ENCODE measurements around the gene C19orf85.
"Not testable (repeated sequence)": the region's sequence is repeated elsewhere in the genome, so short reads cannot be mapped to it uniquely, and the experiment has no call there.

The C19orf85 gene

GRCh38 chr19:55442372-55442961 lies 22.1 kb downstream of the C19orf85 start:
- DNase-seq (ENCODE audit: low read depth in 3 of 3, low spot score in 1 of 3), result no peak

DNA sequence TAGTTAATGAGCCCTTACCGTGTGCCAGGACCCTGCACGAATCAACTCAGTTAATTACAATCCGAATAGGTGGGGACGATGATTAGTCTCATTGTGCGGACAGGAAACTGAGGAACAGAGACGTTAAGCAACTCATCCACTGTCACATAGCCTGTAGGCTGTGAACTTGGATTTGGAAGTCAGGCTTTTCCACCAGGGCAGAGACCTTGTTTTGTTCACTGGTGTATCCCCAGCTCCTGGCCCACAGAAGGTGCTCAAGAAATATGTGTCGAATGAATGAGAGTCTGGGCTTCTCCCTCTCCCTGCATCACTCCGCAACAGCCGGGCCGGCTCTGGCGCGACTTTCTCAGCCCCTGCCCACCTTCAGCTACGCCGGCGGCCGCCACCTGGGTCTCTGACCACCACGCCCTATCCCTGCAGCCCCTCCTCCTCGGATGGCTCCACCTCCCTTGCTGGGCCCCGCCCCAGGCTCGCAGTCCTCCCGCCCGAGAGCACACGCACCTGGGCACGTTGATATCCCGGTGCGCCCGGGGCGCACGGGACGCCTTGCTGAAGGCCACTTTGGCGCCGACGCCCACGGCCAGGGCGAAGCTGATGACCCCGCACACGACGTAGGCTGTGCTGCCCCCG lies 22.7 kb downstream of the C19orf85 start:
- no peak for DNase-seq (ENCODE audit: low read depth in 3 of 3, low spot score in 1 of 3)

DNA sequence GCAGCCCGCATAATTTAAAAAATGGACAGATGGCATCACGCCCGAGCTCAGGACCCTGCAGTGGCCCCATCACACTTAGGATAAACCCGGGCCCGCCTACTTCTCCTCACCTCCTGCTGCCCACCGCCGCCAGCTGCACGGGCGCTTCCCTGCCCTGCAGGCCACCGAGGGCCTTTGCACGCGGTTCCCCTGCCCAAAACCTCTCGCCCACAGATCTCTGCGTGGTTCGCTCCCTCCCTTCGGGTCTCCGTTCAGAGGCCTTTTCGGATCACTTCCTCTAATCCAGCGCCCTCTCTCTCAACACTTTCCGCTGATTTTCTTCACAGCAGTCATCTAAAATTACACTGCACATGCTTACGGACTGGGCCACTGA lies 23.2 kb downstream of the C19orf85 start:
- no peak for DNase-seq (ENCODE audit: low read depth in 3 of 3, low spot score in 1 of 3)

DNA sequence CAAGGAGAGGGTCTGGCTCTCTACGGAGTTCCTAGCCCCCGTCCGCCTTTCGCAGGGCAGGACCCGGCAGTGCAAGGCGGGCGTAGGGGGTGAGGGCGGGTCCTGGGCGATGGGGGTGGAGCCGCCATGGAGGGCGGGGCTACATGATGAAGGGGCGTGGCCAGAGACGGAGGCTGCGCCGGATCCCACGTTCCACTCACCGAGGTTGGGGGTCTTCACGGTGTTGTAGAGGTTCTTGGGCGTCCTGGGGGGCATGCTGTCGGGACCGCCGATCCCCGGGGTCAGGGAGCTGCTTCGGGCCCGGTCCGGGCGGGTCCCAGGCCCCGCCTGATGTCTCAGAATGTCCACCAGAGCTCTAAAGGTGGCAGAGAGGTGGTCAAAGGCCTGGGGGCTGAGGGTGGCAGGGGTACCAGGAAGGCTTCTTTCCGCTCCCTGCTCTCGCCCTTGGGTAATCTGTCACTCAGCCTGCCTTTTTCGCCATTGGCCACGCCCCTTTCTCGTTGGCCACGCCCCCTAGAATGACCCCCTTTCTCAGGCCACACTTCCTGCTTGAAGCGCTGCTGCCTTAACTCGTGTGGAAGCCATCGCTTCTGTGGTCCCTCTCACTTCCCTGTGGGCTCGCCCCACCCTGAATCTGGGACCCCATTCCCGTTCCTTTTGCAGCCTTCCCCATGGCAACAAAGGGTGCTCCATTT lies 24.0 kb downstream of the C19orf85 start:
- DNase-seq (ENCODE audit: low read depth in 3 of 3, low spot score in 1 of 3), result no peak

DNA sequence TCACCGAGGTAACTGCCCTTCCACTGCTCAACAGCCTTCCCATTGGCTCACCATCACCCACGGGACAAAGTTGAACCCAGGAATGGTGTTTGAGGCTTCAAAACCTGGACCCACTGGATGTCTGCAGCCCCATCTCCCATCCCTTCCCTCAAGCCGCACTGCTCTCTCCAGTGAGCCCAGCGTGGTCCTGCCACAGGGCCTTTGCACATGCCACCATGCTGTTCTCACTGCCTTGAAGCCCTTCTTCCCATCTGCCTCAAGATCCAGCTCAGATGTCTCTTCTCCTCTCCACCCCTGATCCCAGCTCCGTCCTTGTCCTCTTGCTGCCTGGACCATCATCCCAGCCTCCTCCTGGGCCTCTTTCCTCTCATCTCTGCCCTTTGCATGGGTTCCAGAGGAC lies 25.5 kb downstream of the C19orf85 start:
- no peak for DNase-seq (ENCODE audit: low read depth in 3 of 3, low spot score in 1 of 3)

DNA sequence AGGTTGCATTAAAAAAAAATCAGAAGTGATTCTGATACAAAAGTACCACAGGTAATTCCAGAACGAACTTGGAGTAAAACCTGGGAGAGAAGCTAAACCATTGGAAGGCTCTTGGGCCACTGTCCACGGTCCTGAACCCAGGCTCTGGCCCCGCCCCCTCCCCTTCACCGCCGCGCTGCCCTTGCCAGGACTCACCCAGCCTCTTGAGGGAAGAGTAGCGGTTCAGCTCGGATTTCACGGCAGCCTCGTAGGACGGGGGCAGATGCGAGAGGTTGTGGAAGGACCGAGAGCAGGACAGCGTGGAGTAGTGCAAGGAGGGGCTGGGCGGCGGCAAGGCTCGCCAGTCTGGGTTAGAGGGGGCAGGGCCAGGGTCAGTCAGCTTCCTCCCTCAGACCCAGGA lies 27.1 kb downstream of the C19orf85 start:
- no peak for DNase-seq (ENCODE audit: low read depth in 3 of 3, low spot score in 1 of 3)

- no peak for DNase-seq (ENCODE audit: low read depth in 3 of 3, low spot score in 1 of 3)
These were observed 27.7 kb downstream of the C19orf85 start for GRCh38 chr19:55436847-55437246.

GRCh38 chr19:55435020-55435419 lies 29.5 kb downstream of the C19orf85 start:
- no peak for DNase-seq (ENCODE audit: low read depth in 3 of 3, low spot score in 1 of 3)

DNA sequence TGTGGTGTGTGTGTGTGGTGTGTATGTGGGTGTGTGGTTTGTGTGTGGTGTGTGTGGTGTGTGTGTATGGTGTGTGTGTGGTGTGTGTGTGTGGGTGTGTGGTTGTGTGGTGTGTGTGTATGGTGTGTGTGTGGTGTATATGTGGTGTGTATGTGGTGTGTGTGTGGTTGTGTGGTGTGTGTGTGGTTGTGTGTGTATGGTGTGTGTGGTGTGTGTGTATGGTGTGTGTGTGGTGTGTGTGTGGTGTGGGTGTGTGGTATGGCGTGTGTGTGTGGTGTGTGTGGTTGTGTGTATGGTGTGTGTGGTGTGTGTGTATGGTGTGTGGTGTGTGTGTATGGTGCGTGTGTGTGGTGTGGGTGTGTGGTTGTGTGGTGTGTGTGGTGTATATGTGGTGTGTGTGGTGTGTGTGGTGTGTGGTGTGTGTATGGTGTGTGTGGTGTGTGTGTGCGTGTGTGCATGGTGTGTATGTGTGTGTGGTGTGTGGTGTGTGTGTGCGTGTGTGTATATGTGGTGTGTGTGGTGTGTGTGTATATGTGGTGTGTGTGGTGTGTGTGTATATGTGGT lies 30.1 kb downstream of the C19orf85 start:
- DNase-seq (ENCODE audit: low read depth in 3 of 3, low spot score in 1 of 3), result no peak

DNA sequence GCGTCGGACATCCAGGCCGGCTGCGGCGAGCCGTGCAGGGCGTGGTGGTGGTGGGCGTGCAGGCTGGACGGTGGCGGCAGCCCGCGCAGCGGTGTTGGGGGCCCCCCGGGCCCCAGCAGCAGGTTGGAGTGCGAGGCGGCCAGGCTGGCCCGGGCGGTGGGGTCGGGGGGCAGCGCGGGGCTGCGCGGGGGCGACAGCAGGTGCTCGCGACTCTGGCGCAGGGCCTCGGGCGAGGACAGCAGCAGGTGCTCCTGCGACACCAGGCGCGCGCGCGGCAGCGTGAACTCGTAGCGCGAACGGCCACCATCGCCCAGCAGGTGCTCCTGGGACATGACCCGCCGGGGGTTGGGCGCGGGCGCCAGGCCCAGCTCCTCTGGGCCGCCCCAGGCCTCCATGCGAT lies 31.3 kb downstream of the C19orf85 start:
- DNase-seq (ENCODE audit: low read depth in 3 of 3, low spot score in 1 of 3), result no peak

- DNase-seq (ENCODE audit: low read depth in 3 of 3, low spot score in 1 of 3), result no peak
These were observed 32.2 kb downstream of the C19orf85 start for GRCh38 chr19:55432241-55432959.

- no peak for DNase-seq (ENCODE audit: low read depth in 3 of 3, low spot score in 1 of 3)
These were observed 33.4 kb downstream of the C19orf85 start for GRCh38 chr19:55431183-55431582.

DNA sequence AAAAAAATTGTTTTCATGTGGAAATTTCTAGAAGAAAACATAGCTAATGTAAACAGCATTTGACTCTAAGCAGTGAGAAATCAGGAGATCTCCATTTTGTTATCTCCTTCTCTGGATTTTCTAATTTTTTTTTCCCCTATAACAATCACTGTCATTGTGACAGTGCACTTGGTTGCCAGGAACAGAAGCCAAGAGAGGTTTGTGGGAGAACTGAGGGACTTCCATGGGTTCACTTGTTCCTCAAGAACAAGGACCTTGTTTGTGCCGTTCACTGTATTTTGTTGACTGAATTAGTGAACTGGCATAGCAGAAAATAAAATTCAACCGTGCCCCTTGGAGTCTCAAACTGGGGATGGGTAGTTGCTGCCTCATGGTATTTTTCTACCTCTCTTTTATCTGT lies 38.5 kb downstream of the C19orf85 start:
- no peak for DNase-seq (ENCODE audit: low read depth in 3 of 3, low spot score in 1 of 3)

GRCh38 chr19:55424518-55424917 lies 40.0 kb downstream of the C19orf85 start:
- no peak for DNase-seq (ENCODE audit: low read depth in 3 of 3, low spot score in 1 of 3)

DNA sequence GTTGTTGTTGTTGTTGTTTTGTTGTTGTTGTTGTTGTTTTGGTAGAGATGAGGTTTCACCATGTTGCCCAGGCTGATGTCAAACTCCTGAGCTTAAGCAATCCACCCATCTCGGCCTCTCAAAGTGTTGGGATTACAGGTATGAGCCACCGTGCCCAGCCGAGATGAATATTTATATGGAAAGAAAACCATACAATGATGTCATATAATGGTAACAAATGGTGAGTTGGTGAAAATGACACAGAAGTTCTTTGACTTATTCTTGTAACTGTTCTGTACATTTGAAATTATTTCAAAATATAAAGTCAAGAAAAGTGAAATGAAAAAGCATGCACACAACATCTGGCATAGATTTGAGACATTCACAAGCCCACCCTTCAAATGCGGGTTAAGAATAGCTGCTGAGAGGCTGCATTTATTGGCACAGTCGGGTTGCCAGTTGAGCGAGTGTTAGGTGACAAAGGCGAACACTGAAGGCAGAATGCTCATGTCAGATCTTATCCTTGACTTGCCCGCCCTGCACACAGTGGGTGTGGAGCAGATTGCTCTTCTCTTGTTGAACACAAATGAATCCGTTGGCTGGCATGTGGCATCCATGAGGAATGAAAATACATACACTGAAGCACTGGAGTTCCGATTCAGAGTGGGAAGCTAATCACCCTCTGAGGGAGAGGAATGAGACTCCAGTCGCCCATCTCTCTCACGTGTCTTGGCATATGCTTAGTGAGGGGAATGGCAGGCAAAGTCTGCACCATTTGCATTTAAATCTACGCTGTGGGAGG lies 41.1 kb downstream of the C19orf85 start:
- DNase-seq (ENCODE audit: low read depth in 3 of 3, low spot score in 1 of 3), result no peak

DNA sequence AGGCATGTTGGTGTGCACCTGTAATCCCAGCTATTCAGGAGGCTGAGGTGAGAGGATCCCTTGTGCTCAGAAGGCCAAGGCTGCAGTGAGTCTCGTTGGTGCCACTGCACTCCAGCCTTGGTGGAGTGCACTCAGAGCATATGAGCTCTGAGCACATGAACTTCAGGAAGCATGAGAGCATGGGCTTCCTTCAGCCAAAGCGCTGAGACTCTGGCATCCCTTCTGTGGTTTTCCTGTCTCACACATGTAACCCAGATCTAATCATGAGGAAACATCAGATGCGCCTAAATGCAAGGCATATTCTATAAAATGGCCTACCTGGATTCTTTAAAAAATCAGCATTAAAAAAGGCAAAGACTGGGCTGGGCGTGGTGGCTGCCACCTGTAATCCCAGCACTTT lies 43.3 kb downstream of the C19orf85 start:
- not testable (repeated sequence) for DNase-seq (ENCODE audit: low read depth in 3 of 3, low spot score in 1 of 3)

GRCh38 chr19:55419624-55420236 lies 44.8 kb downstream of the C19orf85 start:
- DNase-seq (ENCODE audit: low read depth in 3 of 3, low spot score in 1 of 3), result no peak

DNA sequence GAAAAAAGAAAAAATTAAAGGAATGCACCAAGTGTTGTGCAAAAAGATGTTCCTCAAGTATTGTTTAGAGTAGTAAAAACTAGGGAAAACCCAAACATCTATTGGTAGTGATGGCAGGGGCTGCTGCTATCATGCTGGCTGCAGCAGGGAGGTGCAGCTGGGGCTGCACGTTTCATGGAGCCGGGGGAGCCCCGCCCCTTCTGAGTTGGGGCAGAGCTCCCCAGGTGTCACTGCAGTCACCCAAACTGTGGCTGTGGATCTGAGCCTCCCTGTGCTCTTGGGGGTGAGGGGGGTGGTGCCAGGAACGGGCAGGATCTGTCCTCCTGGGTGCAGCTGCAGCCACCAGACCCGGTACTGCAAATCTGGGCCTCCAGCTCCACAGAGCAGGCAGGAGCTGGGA lies 45.4 kb downstream of the C19orf85 start:
- DNase-seq (ENCODE audit: low read depth in 3 of 3, low spot score in 1 of 3), result no peak

DNA sequence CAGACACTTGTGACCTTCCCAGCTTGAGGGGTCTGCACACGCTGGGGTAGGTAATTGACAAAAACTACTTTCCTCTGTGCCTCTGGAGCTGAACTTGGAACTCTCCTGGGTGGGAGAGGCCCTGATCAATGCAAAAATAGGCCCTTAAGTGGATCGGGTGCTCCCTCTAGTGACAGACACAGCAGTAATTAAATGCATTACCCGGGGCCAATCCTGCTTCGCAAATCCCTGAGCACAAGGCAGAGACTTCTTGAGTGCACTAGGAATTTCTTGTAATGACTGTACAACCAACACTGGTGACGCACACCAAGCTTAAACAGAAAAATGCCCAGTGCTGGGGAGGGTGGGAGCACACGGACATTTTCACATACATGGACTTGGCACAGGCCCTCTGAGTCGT lies 46.4 kb downstream of the C19orf85 start:
- no peak for DNase-seq (ENCODE audit: low read depth in 3 of 3, low spot score in 1 of 3)
